ENCODE results near the gene TTLL10. TPM values are rescaled to one million over a fixed set of nuclear protein-coding genes. Genes with fewer than 3 reads are reported as not detected.

Gene TTLL10
- total RNA-seq, 4 donors from 2014 or later = not detected

- H3K9me3 ChIP-seq = no peaks in the 10 kb centered on the region
- WGBS, 2 donors = 42 to 52% methylated on average over 4 to 16 of the region's 48 CpGs
- H3K4me1 ChIP-seq = peaks cover 0 to 27% (median 8%) of the 10 kb centered on the region in 4 donors
- peak overlapping the region in 1 of 4 donors; percentile 23 for H3K4me3 ChIP-seq
- H3K36me3 ChIP-seq = no peaks in the 10 kb centered on the region
- H3K27ac ChIP-seq = peak overlapping the region in 1 of 4 donors; percentile 75
- TF ChIP-seq CTCF (IDR thresholded peaks at IDR 0.05) = no peak
- no peak for TF ChIP-seq POLR2A (IDR thresholded peaks at IDR 0.05)
- TF ChIP-seq EP300 (IDR thresholded peaks at IDR 0.05) = no peak
- H3K27me3 ChIP-seq = peaks cover 0 to 35% of the 10 kb centered on the region in 2 donors
- DNase-seq (ENCODE audit: low spot score in 2 of 2) = no peak
Observed at GRCh38 chr1:1136547-1137230, 37.0 kb upstream of the TTLL10 start.

- 22 to 23% methylated on average over 11 to 19 of the region's 36 CpGs for WGBS, 2 donors
- no peak for DNase-seq (ENCODE audit: low spot score in 2 of 2)
- peaks cover 0 to 42% of the 10 kb centered on the region in 2 donors for H3K27me3 ChIP-seq
- H3K27ac ChIP-seq = peak overlapping the region in 1 of 4 donors; percentile 75
- no peaks in the 10 kb centered on the region for H3K36me3 ChIP-seq
- TF ChIP-seq CTCF (IDR thresholded peaks at IDR 0.05) (no peak), EP300 (IDR thresholded peaks at IDR 0.05) (no peak), POLR2A (IDR thresholded peaks at IDR 0.05) (no peak)
- no peaks in the 10 kb centered on the region for H3K9me3 ChIP-seq
- H3K4me3 ChIP-seq = peak overlapping the region in 1 of 4 donors; percentile 23
- peaks cover 0 to 27% (median 8%) of the 10 kb centered on the region in 4 donors for H3K4me1 ChIP-seq
Observed at GRCh38 chr1:1137256-1138045, 36.2 kb upstream of the TTLL10 start.

- 39 to 42% methylated on average over 18 of the region's 18 CpGs for WGBS, 2 donors
- no peak overlapping the region for H3K4me3 ChIP-seq
- H3K4me1 ChIP-seq = peaks cover 0 to 28% (median 4%) of the 10 kb centered on the region in 4 donors
- H3K27me3 ChIP-seq = peaks cover 0 to 62% of the 10 kb centered on the region in 2 donors
- TF ChIP-seq POLR2A (IDR thresholded peaks at IDR 0.05) = no peak
- TF ChIP-seq CTCF (IDR thresholded peaks at IDR 0.05) = no peak
- TF ChIP-seq EP300 (IDR thresholded peaks at IDR 0.05) = no peak
- H3K27ac ChIP-seq = no peak overlapping the region
- H3K9me3 ChIP-seq = no peaks in the 10 kb centered on the region
- no peak for DNase-seq (ENCODE audit: low spot score in 2 of 2)
- no peaks in the 10 kb centered on the region for H3K36me3 ChIP-seq
Observed at GRCh38 chr1:1140673-1141072, 33.0 kb upstream of the TTLL10 start.

GRCh38 chr1:1141244-1141910 lies 32.3 kb upstream of the TTLL10 start:
- peaks cover 0 to 62% of the 10 kb centered on the region in 2 donors for H3K27me3 ChIP-seq
- DNase-seq (ENCODE audit: low spot score in 2 of 2) = no peak
- no peak overlapping the region for H3K27ac ChIP-seq
- no peaks in the 10 kb centered on the region for H3K36me3 ChIP-seq
- 50 to 53% methylated on average over 13 to 17 of the region's 25 CpGs for WGBS, 2 donors
- no peaks in the 10 kb centered on the region for H3K9me3 ChIP-seq
- no peak for TF ChIP-seq EP300 (IDR thresholded peaks at IDR 0.05)
- no peak for TF ChIP-seq CTCF (IDR thresholded peaks at IDR 0.05)
- no peak for TF ChIP-seq POLR2A (IDR thresholded peaks at IDR 0.05)
- no peak overlapping the region for H3K4me3 ChIP-seq
- peaks cover 0 to 21% (median 4%) of the 10 kb centered on the region in 4 donors for H3K4me1 ChIP-seq

All from tibial nerve (tissue), 4 donors.